Right atrium auricular region (tissue), 2 donors: ENCODE results near the gene TAB2. TPM values are rescaled to one million over a fixed set of nuclear protein-coding genes. Genes with fewer than 3 reads are reported as not detected.

Source experiments
- DNase-seq: peaks from one replicate; pipeline ENCODE4 v3.0.0-alpha.2; 2019; ENCODE audit warnings: low spot score
- H3K27ac ChIP-seq, 2 donors: fragments of 200-600 bp; sonication (generic); 1 replicate in 1 of 2; 2 replicates in 1 of 2; pipeline ENCODE4 v1.5.1; 2016 to 2019
- H3K27me3 ChIP-seq, 2 donors: fragments of 200-600 bp; sonication (generic); one replicate each; pipeline versions ENCODE4 v1.5.1 to v1.6.0; 2017 to 2019
- H3K36me3 ChIP-seq: fragments of 200-600 bp; sonication (generic); one replicate; pipeline ENCODE4 v1.5.1; 2016
- H3K4me1 ChIP-seq, 2 donors: fragments of 200-600 bp; sonication (generic); one replicate each; pipeline versions ENCODE4 v1.5.1 to v1.6.0; 2017 to 2019
- H3K4me3 ChIP-seq, 2 donors: fragments of 200-600 bp; sonication (generic); 1 replicate in 1 of 2; 2 replicates in 1 of 2; pipeline ENCODE4 v1.5.1; 2017 to 2019; ENCODE audit warnings: mild to moderate bottlenecking in 1 of 2, moderate library complexity in 1 of 2
- H3K9me3 ChIP-seq, 2 donors: fragments of 200-600 bp; sonication (generic); one replicate each; pipeline ENCODE4 v1.5.1; 2019
- CTCF ChIP-seq, 2 donors: fragments of 200-600 bp; sonication (generic); IDR thresholded peaks; one replicate each; pipeline ENCODE4 v1.5.1; 2019; ENCODE audit warnings: antibody characterized with exemption in 2 of 2
- total RNA-seq, 2 donors: library from RNA; depleted of rRNA; stranded (reverse); fragments of >200 nt; gene quantifications; one replicate each; pipeline ENCODE4 v1.1.0, GENCODE V29; 2016

TAB2 gene
- total RNA-seq, 2 donors from 2014 or later, result 51.8 to 58.5 TPM

- Histone ChIP-seq H3K36me3 (no peaks in the 10 kb centered on the region), H3K27ac (no peak overlapping the region), H3K27me3 (no peaks in the 10 kb centered on the region), H3K4me1 (no peaks in the 10 kb centered on the region), H3K9me3 (no peaks in the 10 kb centered on the region), H3K4me3 (no peak overlapping the region)
- TF ChIP-seq CTCF (IDR thresholded peaks at IDR 0.05), result no peak
- no peak for DNase-seq
Measured at GRCh38 chr6:149435919-149436586, 118.5 kb downstream of the TAB2 start.

- H3K36me3 ChIP-seq, result no peaks in the 10 kb centered on the region
- H3K4me1 ChIP-seq, result no peaks in the 10 kb centered on the region
- no peaks in the 10 kb centered on the region for H3K27me3 ChIP-seq
- TF ChIP-seq CTCF (IDR thresholded peaks at IDR 0.05), result no peak
- DNase-seq, result no peak
- no peak overlapping the region for H3K27ac ChIP-seq
- no peaks in the 10 kb centered on the region for H3K9me3 ChIP-seq
- no peak overlapping the region for H3K4me3 ChIP-seq
Measured at GRCh38 chr6:149436647-149437046, 119.1 kb downstream of the TAB2 start.

- DNase-seq, result no peak
- H3K27me3 ChIP-seq, result no peaks in the 10 kb centered on the region
- H3K4me1 ChIP-seq, result no peaks in the 10 kb centered on the region
- H3K4me3 ChIP-seq, result no peak overlapping the region
- no peak overlapping the region for H3K27ac ChIP-seq
- no peak for TF ChIP-seq CTCF (IDR thresholded peaks at IDR 0.05)
- no peaks in the 10 kb centered on the region for H3K9me3 ChIP-seq
- no peaks in the 10 kb centered on the region for H3K36me3 ChIP-seq
Measured at GRCh38 chr6:149437212-149437611, 119.7 kb downstream of the TAB2 start.

GRCh38 chr6:149438855-149439254 lies 121.3 kb downstream of the TAB2 start:
- Histone ChIP-seq H3K27ac (no peak overlapping the region), H3K9me3 (no peaks in the 10 kb centered on the region), H3K36me3 (no peaks in the 10 kb centered on the region), H3K4me3 (no peak overlapping the region), H3K4me1 (no peaks in the 10 kb centered on the region), H3K27me3 (no peaks in the 10 kb centered on the region)
- DNase-seq, result no peak
- no peak for TF ChIP-seq CTCF (IDR thresholded peaks at IDR 0.05)

GRCh38 chr6:149439626-149440025 lies 122.1 kb downstream of the TAB2 start:
- Histone ChIP-seq H3K4me3 (no peak overlapping the region), H3K36me3 (no peaks in the 10 kb centered on the region), H3K27me3 (no peaks in the 10 kb centered on the region), H3K4me1 (no peaks in the 10 kb centered on the region), H3K9me3 (no peaks in the 10 kb centered on the region), H3K27ac (no peak overlapping the region)
- TF ChIP-seq CTCF (IDR thresholded peaks at IDR 0.05), result no peak
- DNase-seq, result no peak
